SK-N-DZ (cell line): ENCODE results near the gene CDK7.

ENCODE experiments used
- DNase-seq: peaks from one replicate; pipeline ENCODE4 v3.0.0-alpha.2; 2015; ENCODE audit warnings: low spot score

The CDK7 gene

DNA sequence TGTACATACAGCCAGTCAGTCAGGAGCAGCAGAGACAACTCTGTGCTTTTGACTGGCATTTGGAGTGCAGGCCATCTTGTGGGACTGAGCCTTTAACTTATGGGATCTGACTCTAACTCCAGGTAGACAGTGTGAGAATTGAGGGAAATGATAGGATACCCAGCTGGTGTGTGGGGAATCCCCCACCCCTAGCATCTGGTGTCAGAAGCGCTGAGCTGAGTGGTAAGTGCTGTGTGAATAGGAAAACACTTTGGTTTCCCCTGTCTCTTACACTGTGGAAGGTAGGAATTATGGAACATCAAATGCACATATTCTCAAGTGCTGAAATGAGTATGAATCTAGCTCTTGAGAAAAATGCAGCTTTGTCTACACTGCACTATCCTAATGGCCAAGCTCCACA lies 54.0 kb downstream of the CDK7 start:
- no peak for DNase-seq

DNA sequence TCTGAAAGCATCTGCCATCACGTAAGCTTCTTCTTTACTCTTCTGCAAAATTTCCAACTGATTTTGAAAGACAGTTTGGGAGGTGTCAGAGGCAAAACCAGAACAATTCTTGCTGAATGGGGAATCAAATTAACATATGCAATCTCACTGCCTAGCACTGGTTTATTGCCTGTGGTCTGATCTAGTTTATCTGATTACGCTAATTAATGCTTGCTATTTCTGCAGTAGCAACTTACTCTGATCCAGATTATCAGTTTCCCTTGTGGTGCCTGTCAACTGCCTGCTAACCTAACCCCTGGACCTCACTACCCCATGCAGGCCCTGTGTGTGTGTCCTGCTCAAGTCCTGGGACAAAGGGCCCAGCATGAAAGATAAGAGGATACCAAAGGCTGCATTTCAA lies 57.6 kb downstream of the CDK7 start:
- DNase-seq: peak; percentile 18

DNA sequence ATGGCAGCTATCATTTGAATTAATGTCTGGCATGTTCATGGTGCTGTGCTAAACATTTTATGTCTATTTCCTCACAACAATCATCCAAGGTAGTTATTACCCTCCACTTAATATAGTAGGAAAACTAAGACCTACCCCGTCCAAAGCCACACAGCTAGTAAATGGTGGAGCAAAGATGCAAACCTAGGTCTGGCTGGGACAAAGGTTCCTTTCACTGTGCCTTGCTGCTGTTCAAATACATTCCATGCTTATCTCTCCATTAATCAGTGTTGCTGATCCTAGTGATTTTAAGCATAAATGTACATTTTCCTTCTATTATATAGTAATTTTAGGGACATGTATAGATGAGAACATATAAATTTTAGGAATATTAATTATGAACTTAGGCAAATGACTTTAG lies 59.2 kb downstream of the CDK7 start:
- DNase-seq: no peak

DNA sequence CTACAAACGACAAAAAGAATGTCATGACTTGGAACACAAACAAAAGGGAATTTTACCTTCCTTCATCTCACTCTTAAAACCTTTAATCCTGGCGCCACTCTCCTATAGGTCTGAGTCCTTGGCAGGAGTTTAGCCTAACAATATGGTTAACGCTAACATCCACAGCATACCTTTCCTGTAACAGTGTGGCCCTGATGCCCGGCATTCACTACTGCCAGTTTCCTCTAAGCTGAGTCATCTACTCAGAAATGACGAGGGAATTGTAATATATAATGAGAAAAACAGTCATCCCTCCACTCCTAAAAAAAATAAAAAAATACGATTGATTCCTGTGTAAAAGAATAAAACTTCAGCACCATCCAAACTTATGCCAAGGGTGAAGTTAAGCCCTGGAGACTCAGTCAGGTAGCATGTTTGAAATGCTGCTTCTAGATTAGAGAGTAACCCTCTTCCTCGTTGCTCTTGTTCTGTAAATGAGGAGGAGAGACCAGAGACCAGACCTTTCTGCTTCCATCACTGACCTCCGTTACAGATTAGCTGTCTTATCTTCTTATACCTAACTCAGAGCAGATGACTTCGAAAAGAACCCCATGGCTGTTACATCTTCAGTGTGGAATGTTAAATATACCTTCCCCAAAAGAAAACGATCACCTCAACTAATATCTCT lies 60.5 kb downstream of the CDK7 start:
- DNase-seq: no peak

DNA sequence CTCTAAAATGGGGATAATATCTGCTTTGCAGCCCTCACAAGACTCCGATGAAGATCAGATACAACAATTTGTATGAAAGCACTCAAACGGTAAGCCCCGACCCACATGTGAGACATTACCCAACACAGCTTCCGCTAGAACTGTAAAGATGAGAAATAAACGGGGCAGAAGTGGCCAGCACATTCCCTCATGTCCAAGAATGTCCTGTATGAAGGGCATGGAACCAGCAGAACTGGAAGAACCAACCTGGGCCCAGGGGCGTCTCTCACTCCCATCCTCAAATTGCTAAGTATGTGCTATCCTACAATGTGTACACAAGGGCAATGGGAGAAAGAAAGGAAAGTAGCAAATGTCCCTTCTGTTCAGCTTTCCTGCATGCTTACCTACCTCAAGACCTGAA lies 64.9 kb downstream of the CDK7 start:
- no peak for DNase-seq

DNA sequence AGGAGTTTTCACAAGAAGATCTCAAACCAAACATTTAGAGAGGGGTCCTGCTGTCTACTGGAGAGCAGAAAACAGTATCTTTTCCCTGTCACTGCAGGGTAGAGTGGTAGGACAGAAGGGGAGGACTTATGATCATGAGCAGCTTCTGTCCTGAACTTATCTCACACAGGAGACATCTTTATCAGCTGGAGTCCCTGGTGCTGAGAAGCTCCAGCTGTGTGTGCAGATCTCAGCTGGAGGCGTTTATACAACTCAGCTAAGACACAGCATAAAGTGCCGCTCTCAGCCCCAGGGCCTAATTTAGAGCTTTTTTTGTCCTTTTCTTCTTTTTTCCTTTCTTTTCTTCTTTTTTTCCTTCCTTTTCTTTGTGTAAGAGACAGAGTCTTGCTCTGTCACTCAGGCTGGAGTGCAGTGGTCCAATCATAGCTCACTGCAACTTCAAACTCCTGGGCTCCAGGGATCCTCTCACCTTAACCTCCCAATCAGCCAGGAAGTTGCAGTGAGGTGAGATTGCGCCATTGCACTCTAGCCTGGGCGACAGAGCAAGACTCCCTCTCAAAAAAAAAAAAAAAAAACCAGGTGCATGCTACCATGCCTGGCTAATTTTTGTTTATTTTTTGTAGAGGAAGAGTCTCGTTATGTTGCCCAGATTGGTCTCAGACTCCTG lies 66.0 kb downstream of the CDK7 start:
- no peak for DNase-seq

DNA sequence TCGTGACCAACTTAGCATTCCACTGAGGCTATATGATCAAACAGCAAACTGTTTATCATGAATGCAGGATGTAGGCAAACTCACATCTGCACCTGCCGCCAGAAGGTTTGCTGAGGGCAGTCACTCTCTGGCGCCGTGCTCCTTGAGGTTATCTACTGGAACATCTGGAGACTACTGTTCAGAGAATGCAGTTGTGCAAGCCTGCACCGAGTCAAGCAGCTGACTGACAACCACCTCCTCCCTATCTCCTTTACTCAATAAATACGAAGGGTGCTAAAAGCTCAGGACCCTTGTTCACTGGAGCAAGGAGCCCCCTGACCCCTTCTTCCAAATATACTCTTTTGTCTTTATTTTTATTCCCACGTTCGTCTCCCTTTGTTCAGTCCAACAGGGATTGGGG lies 70.8 kb downstream of the CDK7 start:
- no peak for DNase-seq

DNA sequence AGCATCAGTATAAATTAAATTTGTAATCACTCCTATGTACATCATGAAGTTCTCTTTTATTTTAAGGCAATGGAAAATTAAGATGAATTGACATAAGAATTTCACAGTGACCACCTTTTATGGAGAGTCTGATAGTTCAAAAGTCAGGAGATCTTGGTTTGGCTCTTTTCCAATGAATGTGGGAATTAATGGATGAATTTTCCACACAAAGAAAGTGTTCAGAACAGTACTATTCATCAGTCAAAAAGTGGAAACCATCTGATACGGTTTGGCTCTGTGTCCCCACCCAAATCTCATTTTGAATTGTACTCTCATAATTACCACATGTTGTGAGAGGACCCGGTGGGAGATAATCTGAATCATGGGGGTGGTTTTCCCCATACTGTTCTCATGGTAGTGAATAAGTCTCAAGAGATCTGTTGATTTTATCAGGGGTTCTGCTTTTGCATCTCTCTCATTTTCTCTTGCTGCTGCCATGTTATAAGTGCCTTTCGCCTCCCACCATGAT lies 73.4 kb downstream of the CDK7 start:
- DNase-seq: no peak

DNA sequence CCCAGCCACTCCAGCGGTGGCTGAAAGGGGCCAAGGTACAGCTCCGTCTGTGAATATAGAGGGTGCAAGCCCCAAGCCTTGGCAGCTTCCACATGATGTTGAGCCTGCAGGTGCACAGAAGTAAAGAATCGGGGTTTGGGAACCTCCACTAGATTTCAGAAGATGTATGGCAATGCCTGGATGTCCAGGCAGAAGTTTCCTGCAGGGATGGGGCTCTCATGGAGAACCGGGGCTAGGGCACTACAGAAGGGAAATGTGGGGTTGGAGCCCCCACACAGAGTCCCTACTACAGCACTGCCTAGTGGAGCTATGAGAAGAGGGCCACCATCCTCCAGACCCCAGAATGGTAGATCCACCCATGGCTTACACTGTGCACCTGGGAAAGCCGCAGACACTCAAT lies 74.7 kb downstream of the CDK7 start:
- DNase-seq: no peak

DNA sequence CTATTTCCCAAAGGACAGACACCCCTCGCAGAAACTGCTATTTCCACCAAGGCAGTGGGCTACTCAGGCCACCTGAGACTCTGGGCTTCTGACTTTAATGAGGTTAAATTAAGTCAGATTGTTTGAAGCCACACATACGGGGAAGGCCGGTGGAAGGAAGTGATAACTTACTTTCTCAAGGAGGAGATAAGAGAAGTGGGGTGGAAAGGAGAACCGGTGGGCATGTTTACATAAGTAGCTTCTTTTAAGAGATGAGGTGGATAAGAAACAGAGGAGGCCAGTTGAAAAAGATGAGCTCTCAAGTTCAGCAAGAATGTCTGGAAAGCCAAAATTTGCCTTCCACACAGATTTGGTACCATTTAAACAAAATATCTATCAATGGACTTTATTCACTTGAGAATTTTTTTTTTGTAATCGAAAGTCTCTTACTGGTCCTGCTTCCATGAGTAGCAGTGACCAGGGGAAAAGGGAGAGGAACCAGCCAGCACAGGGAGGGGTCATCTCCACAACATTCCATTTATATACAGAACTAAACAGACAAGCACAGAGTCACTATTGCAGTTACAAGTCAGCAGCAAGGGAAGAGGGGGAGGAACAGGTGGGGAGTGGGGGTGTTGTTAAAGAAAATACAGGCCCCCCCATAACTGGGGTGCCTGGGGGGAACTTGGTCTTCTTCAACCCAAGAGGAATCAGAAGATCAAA lies 77.9 kb downstream of the CDK7 start:
- DNase-seq: no peak

DNA sequence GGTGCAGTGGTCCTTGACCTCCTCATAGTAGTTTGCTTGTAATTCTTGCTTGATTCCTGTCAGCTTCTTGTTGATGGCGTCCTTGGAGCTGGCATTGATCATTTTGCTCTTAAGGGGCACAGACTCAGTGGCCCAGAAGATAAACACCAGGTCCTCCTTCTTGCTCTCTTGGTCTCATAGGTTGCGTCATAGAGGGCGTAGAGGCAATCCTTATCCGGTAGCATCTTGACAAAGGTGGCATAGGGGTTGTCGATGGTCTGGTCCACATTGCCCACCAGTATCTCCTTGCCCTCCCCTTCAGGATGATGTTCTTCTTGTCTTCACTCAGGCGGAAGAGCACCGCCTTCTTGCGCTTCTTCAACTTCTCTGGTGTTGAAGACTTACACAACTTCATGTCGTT lies 78.7 kb downstream of the CDK7 start:
- no peak for DNase-seq

DNA sequence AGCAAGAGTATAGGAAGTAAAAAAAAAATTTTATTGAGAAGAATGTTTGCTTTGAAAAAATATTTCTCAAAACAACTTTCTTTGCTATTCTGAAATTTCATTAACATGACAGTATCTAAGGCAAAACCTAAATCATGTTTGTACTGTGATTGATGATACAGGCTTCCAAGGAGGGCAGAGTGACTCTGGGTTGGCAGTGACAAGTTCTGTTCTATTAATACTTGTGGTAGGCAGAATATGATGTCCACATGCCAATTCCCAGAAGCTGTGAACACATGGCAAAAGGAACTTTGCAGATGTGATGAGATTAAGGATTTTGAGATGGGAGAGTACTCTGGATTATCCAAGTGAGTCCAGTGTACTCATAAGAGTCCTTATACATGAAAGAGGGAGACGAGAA lies 81.3 kb downstream of the CDK7 start:
- no peak for DNase-seq

DNA sequence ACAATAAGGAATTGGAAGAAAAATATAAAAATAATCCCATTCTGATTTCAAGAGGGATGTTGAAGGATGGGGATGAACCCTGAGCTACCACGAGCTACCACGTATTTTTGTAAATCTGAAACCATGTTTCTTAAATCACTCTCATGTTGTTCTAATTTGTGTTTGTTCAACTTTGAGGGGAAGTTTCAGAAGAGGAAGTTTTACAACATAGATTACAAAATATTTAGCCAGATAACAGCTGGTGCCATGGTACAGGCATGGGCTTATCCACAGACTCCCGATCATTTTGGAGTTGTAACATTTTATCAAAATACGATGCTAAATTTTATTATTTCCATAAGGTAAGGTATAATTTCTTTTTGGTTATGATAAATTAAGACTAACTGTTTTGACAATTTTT lies 82.7 kb downstream of the CDK7 start:
- DNase-seq: no peak

DNA sequence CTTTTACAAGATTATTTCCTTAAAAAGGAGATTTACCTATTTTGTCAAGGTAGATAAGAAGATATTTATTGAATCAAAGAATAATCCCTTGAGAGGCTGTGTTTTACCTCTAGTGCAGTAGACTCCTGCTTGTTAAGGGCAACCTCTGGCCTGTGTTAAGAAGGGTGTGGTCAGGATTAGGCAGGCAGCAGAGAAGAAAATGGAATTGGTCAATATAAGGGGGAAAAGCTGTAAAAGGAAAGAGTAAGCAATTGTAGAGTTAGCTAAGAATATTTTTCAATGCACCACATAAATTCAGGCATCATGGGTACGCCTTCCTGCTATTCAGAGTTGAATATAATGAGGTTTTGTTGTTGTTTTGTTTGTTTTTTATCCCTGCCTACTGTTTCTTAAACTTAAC lies 91.7 kb downstream of the CDK7 start:
- no peak for DNase-seq
